HCT116 (cell line): ENCODE data around the gene MON2. TPM values are rescaled to one million over a fixed set of nuclear protein-coding genes. Genes with fewer than 3 reads are reported as not detected.
"Not testable (repeated sequence)": the region's sequence is repeated elsewhere in the genome, so short reads cannot be mapped to it uniquely, and the experiment has no call there.

Experiments
- ATAC-seq: fragments of 200-7000 bp; cut with Tn5 transposase; 2 replicates; pipeline ENCODE4 v1.9.1; 2020; ENCODE audit warnings: mild to moderate bottlenecking, moderate library complexity
- BruUV-seq: library from RNA; stranded (reverse); fragments of 400-500 nt; replicated peaks from 2 replicates; lab custom pipeline; 2021; lab: Mats Ljungman, UMichigan
- CTCF ChIA-PET: fragments of 300-600 bp; sonication (Branson Sonifier 250); formaldehyde crosslinking; loops from one replicate; lab custom pipeline; 2021; ENCODE audit warnings: antibody characterized with exemption; lab: Charles Lee
- POLR2A ChIA-PET: fragments of 300-600, 350-600 bp; sonication (Branson Sonifier 250); formaldehyde crosslinking; loops from one replicate; lab custom pipeline; 2021; ENCODE audit warnings: antibody characterized with exemption; lab: Charles Lee
- RAD21 ChIA-PET, 2 experiments: fragments of 300-600 bp; sonication (Branson Sonifier 250); formaldehyde crosslinking; loops; one replicate each; lab custom pipeline; 2023; ENCODE audit warnings: low total read pairs in 2 of 2; ENCODE audit not compliant: uncharacterized antibody in 2 of 2, unreplicated experiment in 2 of 2, low non-redundant PET in 1 of 2; lab: Charles Lee
- DNase-seq: peaks from one replicate; pipeline ENCODE4 v3.0.0-alpha.2; 2010; ENCODE audit warnings: low read depth, low spot score
- H2AFZ ChIP-seq: fragments of 200-600 bp; shearing (Covaris generic), sonication (generic); 2 replicates; pipeline ENCODE4 v1.6.1; 2017; ENCODE audit warnings: low read depth, mixed run types, mixed read lengths, antibody characterized with exemption, low read length; ENCODE audit not compliant: poor library complexity, severe bottlenecking
- H3K27ac ChIP-seq: 2 replicates; pipeline ENCODE4 v1.5.1; 2012; ENCODE audit warnings: low read depth, low read length
- H3K27me3 ChIP-seq: fragments of 200-600 bp; sonication (generic); 2 replicates; pipeline ENCODE4 v1.6.1; 2016; ENCODE audit warnings: mixed run types, low read length, mixed read lengths; ENCODE audit not compliant: insufficient read depth
- H3K36me3 ChIP-seq, 2 experiments: fragments of 200-500 bp in 1 of 2; fragments of 200-600 bp in 1 of 2; sonication (Bioruptor generic) in 1 of 2; sonication (generic) in 1 of 2; 2 replicates each; pipeline versions ENCODE4 v1.5.1 to v1.6.1; 2014 to 2016; ENCODE audit warnings: low read length in 2 of 2, inconsistent platforms in 1 of 2, mixed read lengths in 1 of 2, mixed run types in 1 of 2; ENCODE audit not compliant: insufficient read depth in 2 of 2, control insufficient read depth in 1 of 2
- H3K4me1 ChIP-seq, 2 experiments: fragments of 200-600 bp in 1 of 2; sonication (generic) in 1 of 2; 2 replicates each; pipeline versions ENCODE4 v1.5.1 to v1.6.1; 2012 to 2017; ENCODE audit warnings: low read length in 2 of 2, inconsistent platforms in 1 of 2, mild to moderate bottlenecking in 1 of 2, mixed read lengths in 1 of 2, mixed run types in 1 of 2, moderate library complexity in 1 of 2; ENCODE audit not compliant: insufficient read depth in 2 of 2, control insufficient read depth in 1 of 2
- H3K4me2 ChIP-seq: fragments of 200-600 bp; sonication (generic); 2 replicates; pipeline ENCODE4 v1.6.1; 2017; ENCODE audit warnings: mixed run types, low read length, mixed read lengths
- H3K4me3 ChIP-seq, 2 experiments: fragments of 200-600 bp in 1 of 2; sonication (generic) in 1 of 2; replicated peaks in 1 of 2; 2 replicates each; pipeline ENCODE4 v1.5.1; 2011 to 2016; ENCODE audit warnings: low read length in 2 of 2, control low read depth in 1 of 2, low read depth in 1 of 2, mild to moderate bottlenecking in 1 of 2, mixed read lengths in 1 of 2, mixed run types in 1 of 2
- H3K79me2 ChIP-seq: fragments of 200-600 bp; sonication (generic); 2 replicates; pipeline ENCODE4 v1.6.1; 2017; ENCODE audit warnings: mild to moderate bottlenecking, mixed run types, low read length, moderate library complexity, mixed read lengths; ENCODE audit not compliant: insufficient read depth
- H3K9ac ChIP-seq: fragments of 200-600 bp; sonication (generic); 2 replicates; pipeline ENCODE4 v1.6.1; 2016; ENCODE audit warnings: low read length, mixed read lengths
- H3K9me2 ChIP-seq: fragments of 200-600 bp; sonication (generic), shearing (Covaris generic); 2 replicates; pipeline ENCODE4 v1.6.1; 2017; ENCODE audit warnings: mixed run types, mild to moderate bottlenecking, moderate library complexity; ENCODE audit not compliant: insufficient read depth
- H3K9me3 ChIP-seq, 2 experiments: fragments of 200-500 bp in 1 of 2; fragments of 200-600 bp in 1 of 2; sonication (Bioruptor generic) in 1 of 2; sonication (generic) in 1 of 2; 2 replicates each; pipeline ENCODE4 v1.6.1; 2014 to 2017; ENCODE audit warnings: low read length in 2 of 2, mixed read lengths in 2 of 2, inconsistent platforms in 1 of 2, low read depth in 1 of 2, mild to moderate bottlenecking in 1 of 2, mixed run types in 1 of 2, moderate library complexity in 1 of 2; ENCODE audit not compliant: control insufficient read depth in 1 of 2, insufficient read depth in 1 of 2
- H4K20me1 ChIP-seq: fragments of 200-600 bp; sonication (generic), shearing (Covaris generic); 2 replicates; pipeline ENCODE4 v1.6.1; 2017; ENCODE audit warnings: mixed run types, mild to moderate bottlenecking, moderate library complexity; ENCODE audit not compliant: insufficient read depth
- CBX3 ChIP-seq: IDR thresholded peaks from 2 replicates; pipeline ENCODE4 v1.6.1; 2012; ENCODE audit warnings: low read depth
- CEBPB ChIP-seq: IDR thresholded peaks from 2 replicates; pipeline ENCODE4 v1.6.1; 2012; ENCODE audit warnings: low read depth
- EGR1 ChIP-seq: IDR thresholded peaks from 2 replicates; pipeline ENCODE4 v1.6.1; 2012; ENCODE audit warnings: low read depth
- EZH2 ChIP-seq: fragments of 200-600 bp; sonication (generic); IDR thresholded peaks from 2 replicates; pipeline ENCODE4 v1.6.1; 2017; ENCODE audit warnings: antibody characterized with exemption, mixed run types
- FOSL1 ChIP-seq: IDR thresholded peaks from 2 replicates; pipeline ENCODE4 v1.6.1; 2012; ENCODE audit warnings: low read depth
- JUND ChIP-seq: IDR thresholded peaks from 2 replicates; pipeline ENCODE4 v1.6.1; 2012
- POLR2A ChIP-seq: IDR thresholded peaks from 2 replicates; pipeline ENCODE4 v1.7.0; 2011; ENCODE audit warnings: borderline replicate concordance; ENCODE audit not compliant: insufficient read depth, insufficient read length; ENCODE audit errors: extremely low read depth
- RAD21 ChIP-seq: IDR thresholded peaks from 2 replicates; pipeline ENCODE4 v1.6.1; 2012; ENCODE audit warnings: low read depth, mild to moderate bottlenecking
- SRF ChIP-seq: IDR thresholded peaks from 2 replicates; pipeline ENCODE4 v1.6.1; 2012; ENCODE audit warnings: low read depth
- TCF7L2 ChIP-seq: IDR thresholded peaks from 2 replicates; pipeline ENCODE4 v1.7.0; 2011; ENCODE audit warnings: borderline replicate concordance, inconsistent platforms; ENCODE audit not compliant: insufficient read depth, insufficient read length; ENCODE audit errors: extremely low read depth
- ZBTB33 ChIP-seq: IDR thresholded peaks from 2 replicates; pipeline ENCODE4 v1.6.1; 2011; ENCODE audit warnings: mild to moderate bottlenecking, low read length, moderate library complexity; ENCODE audit not compliant: insufficient replicate concordance; ENCODE audit errors: extremely low read depth
- intact Hi-C: fragments of 100-400 bp; cut with micrococcal nuclease; formaldehyde crosslinking; loops from 2 replicates; pipeline ENCODE4 v1.10.0; 2022
- total RNA-seq: library from RNA; stranded (reverse); gene quantifications from one replicate; pipeline ENCODE4 v1.2.1, GENCODE V29; 2021; ENCODE audit not compliant: unreplicated experiment
- TF ChIP-seq, protein P1 (sequence below), 3 experiments: fragments of 200-600 bp in 1 of 3; sonication (generic) in 1 of 3; IDR thresholded peaks in 2 of 3; conservative IDR thresholded peaks in 1 of 3; 2 replicates each; pipeline ENCODE4 v1.5.1; 2012 to 2017; ENCODE audit warnings: low read depth in 2 of 3, low read length in 2 of 3, antibody characterized with exemption in 1 of 3, borderline replicate concordance in 1 of 3, control low read depth in 1 of 3, mild to moderate bottlenecking in 1 of 3, mixed read lengths in 1 of 3, mixed run types in 1 of 3, moderate library complexity in 1 of 3; ENCODE audit not compliant: insufficient read depth in 1 of 3
- TF ChIP-seq, protein P2 (sequence below): IDR thresholded peaks from 2 replicates; pipeline ENCODE4 v1.6.1; 2012; ENCODE audit warnings: low read depth

The MON2 gene
- total RNA-seq, 1 experiment from 2014 or later: 30.7 TPM

- BruUV-seq, H3K9me3 ChIP-seq, ATAC-seq, H3K27me3 ChIP-seq, DNase-seq, H3K4me2 ChIP-seq, H3K9ac ChIP-seq, H3K4me3 ChIP-seq, H3K4me1 ChIP-seq, H3K9me2 ChIP-seq, H2AFZ ChIP-seq, intact Hi-C loops, RAD21 ChIA-PET, CTCF ChIA-PET, H3K27ac ChIP-seq, POLR2A ChIA-PET, H4K20me1 ChIP-seq, H3K36me3 ChIP-seq: not testable (repeated sequence)
- H3K79me2 ChIP-seq: peaks cover 21% of the 10 kb centered on the region
Measured at GRCh38 chr12:62463252-62463651, 3.4 kb upstream of the MON2 start.

GRCh38 chr12:62466018-62466593 lies 520 bp upstream of the MON2 start:
- no peaks in the 10 kb centered on the region for H3K27me3 ChIP-seq
- no peaks in the 10 kb centered on the region for H3K36me3 ChIP-seq
- ChIA-PET CTCF (no interaction called here), RAD21 (no interaction called here), POLR2A (no interaction called here)
- H3K79me2 ChIP-seq: peaks cover 49% of the 10 kb centered on the region
- ATAC-seq (no peak), DNase-seq (no peak)
- H3K4me1 ChIP-seq: peaks cover 5 to 6% of the 10 kb centered on the region in 2 experiments; a peak in 3 of 4 replicates
- TF ChIP-seq FOSL1 (no peak), POLR2A (no peak), CBX3 (no peak), ZBTB33 (no peak), SRF (no peak), EZH2 (no peak), TCF7L2 (no peak), CEBPB (no peak), EGR1 (no peak), JUND (no peak), RAD21 (no peak)
- TF ChIP-seq, protein P1, sequence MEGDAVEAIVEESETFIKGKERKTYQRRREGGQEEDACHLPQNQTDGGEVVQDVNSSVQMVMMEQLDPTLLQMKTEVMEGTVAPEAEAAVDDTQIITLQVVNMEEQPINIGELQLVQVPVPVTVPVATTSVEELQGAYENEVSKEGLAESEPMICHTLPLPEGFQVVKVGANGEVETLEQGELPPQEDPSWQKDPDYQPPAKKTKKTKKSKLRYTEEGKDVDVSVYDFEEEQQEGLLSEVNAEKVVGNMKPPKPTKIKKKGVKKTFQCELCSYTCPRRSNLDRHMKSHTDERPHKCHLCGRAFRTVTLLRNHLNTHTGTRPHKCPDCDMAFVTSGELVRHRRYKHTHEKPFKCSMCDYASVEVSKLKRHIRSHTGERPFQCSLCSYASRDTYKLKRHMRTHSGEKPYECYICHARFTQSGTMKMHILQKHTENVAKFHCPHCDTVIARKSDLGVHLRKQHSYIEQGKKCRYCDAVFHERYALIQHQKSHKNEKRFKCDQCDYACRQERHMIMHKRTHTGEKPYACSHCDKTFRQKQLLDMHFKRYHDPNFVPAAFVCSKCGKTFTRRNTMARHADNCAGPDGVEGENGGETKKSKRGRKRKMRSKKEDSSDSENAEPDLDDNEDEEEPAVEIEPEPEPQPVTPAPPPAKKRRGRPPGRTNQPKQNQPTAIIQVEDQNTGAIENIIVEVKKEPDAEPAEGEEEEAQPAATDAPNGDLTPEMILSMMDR (IDR thresholded peaks at IDR 0.05 in 2 of 3, conservative IDR thresholded peaks at IDR 0.05 in 1 of 3; ENCODE audit: borderline replicate concordance in 1 of 3, insufficient read depth in 1 of 3, low read depth in 2 of 3, low read length in 2 of 3): no peak
- TF ChIP-seq, protein P2, sequence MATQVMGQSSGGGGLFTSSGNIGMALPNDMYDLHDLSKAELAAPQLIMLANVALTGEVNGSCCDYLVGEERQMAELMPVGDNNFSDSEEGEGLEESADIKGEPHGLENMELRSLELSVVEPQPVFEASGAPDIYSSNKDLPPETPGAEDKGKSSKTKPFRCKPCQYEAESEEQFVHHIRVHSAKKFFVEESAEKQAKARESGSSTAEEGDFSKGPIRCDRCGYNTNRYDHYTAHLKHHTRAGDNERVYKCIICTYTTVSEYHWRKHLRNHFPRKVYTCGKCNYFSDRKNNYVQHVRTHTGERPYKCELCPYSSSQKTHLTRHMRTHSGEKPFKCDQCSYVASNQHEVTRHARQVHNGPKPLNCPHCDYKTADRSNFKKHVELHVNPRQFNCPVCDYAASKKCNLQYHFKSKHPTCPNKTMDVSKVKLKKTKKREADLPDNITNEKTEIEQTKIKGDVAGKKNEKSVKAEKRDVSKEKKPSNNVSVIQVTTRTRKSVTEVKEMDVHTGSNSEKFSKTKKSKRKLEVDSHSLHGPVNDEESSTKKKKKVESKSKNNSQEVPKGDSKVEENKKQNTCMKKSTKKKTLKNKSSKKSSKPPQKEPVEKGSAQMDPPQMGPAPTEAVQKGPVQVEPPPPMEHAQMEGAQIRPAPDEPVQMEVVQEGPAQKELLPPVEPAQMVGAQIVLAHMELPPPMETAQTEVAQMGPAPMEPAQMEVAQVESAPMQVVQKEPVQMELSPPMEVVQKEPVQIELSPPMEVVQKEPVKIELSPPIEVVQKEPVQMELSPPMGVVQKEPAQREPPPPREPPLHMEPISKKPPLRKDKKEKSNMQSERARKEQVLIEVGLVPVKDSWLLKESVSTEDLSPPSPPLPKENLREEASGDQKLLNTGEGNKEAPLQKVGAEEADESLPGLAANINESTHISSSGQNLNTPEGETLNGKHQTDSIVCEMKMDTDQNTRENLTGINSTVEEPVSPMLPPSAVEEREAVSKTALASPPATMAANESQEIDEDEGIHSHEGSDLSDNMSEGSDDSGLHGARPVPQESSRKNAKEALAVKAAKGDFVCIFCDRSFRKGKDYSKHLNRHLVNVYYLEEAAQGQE: no peak
- H3K27ac ChIP-seq: peak overlapping the region; percentile 57; the same call in 1 of the 2 replicates
- intact Hi-C loops: no loop called here
- H2AFZ ChIP-seq: peak overlapping the region; percentile 67
- BruUV-seq: TSS peak; percentile 89
- peak overlapping the region; percentile 88 for H3K9ac ChIP-seq
- H3K9me3 ChIP-seq: no peaks in the 10 kb centered on the region; a peak in 1 of 4 replicates
- peak overlapping the region; percentile 76 for H3K4me2 ChIP-seq
- H4K20me1 ChIP-seq: no peaks in the 10 kb centered on the region
- H3K9me2 ChIP-seq: no peaks in the 10 kb centered on the region
- peak overlapping the region; percentile 68 to 89 for H3K4me3 ChIP-seq
